Spleen (tissue), 7 donors: ENCODE results near the gene CEP97.

Experiments used
- CTCF ChIP-seq, 11 experiments: fragments of 200-600 bp in 7 of 11; fragments of 450-650 bp in 4 of 11; sonication (generic) in 4 of 11; IDR thresholded peaks in 8 of 11; conservative IDR thresholded peaks in 3 of 11; 1 replicate in 7 of 11; 2 replicates in 4 of 11; pipeline versions ENCODE4 v1.4.0 to v1.8.0; 2016 to 2021; ENCODE audit warnings: antibody characterized with exemption in 11 of 11, inconsistent platforms in 4 of 11, mild to moderate bottlenecking in 1 of 11
- POLR2A ChIP-seq, 3 donors: fragments of 450-650 bp; IDR thresholded peaks; one replicate each; pipeline ENCODE4 v1.5.1; 2017; ENCODE audit warnings: antibody characterized with exemption in 3 of 3, mild to moderate bottlenecking in 1 of 3
- donor health status: DM: no; HTN: no; CAD: no; lungs with moderate emphysema.
- donor health status: DM: no; HTN: no; CAD: no.
- donor health status: DM: no; HTN: no; CAD: no.

DNA sequence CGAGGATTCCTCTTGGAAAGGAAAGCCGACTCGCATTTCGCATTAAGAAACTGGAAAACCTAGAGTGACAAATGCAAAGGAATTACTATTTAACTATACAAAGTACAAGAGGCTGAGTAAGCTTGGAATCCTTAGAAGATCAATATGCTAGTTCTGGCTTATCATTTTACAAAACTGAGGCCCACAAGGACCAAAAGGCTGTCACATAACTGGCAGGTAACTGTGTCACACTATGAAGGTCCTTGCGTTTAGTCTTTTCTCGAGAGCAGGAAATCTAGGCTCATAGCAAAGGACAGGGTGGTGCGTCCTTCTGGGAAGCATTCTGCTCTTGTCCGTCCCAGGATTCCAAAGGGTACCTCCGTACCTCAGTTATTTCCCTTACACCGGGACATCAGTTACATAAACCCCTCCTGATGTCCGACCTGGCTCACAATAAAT lies 38.5 kb upstream of the CEP97 start:
- TF ChIP-seq CTCF (IDR thresholded peaks at IDR 0.05 in 8 of 11, conservative IDR thresholded peaks at IDR 0.05 in 3 of 11) = no peak
- TF ChIP-seq POLR2A (IDR thresholded peaks at IDR 0.05) = no peak
